Activated CD4-positive, alpha-beta T cell treated with anti-CD3 and anti-CD28 coated beads, Interleukin-10, Interleukin-2, amounts not matched to agents 100 ng/mL and 50 ng/mL, durations not matched to agents 16 hours and 8 hours (primary cell): Measurements from ENCODE around the gene CNPY4.
A peak's percentile ranks its signal among the peaks of the same experiment; 100 is the strongest.

ENCODE experiments used
- DNase-seq: peaks from one replicate; pipeline ENCODE4 v3.0.0-alpha.2; 2020

The CNPY4 gene

GRCh38 chr7:100148559-100149328 lies 29.3 kb downstream of the CNPY4 start, which contains the start of gene LAMTOR4:
LAMTOR4 (plus strand) TSS chr7:100148918; CDS start chr7:100148973, 55 bp downstream.
- DNase-seq: peak; percentile 100

DNA sequence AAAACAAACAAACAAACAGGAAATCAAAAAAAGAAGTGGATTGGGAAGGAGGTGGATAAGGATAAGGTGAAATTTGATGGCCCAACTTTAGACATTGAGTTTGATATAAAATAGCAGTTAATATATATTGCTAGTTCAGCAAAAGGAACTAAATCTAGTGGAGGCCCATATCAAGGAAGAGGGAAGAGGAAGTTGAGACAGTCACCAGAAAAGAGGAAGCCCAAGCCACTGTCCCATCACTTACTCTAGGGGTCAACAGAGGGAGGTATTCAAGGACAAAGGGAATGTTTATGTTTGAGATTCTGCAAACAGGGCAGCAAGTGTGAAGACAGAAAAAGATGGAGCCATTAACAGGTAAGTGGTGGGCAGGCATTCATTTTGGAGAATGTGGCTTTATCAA lies 33.0 kb downstream of the CNPY4 start:
- DNase-seq: no peak

- no peak for DNase-seq
Observed at GRCh38 chr7:100152937-100153666, 33.7 kb downstream of the CNPY4 start.

- DNase-seq: no peak
Observed at GRCh38 chr7:100153708-100154535, 34.5 kb downstream of the CNPY4 start.

- DNase-seq: no peak
Observed at GRCh38 chr7:100154651-100155491, 35.4 kb downstream of the CNPY4 start.

GRCh38 chr7:100155553-100156317 lies 36.3 kb downstream of the CNPY4 start:
- DNase-seq: no peak

DNA sequence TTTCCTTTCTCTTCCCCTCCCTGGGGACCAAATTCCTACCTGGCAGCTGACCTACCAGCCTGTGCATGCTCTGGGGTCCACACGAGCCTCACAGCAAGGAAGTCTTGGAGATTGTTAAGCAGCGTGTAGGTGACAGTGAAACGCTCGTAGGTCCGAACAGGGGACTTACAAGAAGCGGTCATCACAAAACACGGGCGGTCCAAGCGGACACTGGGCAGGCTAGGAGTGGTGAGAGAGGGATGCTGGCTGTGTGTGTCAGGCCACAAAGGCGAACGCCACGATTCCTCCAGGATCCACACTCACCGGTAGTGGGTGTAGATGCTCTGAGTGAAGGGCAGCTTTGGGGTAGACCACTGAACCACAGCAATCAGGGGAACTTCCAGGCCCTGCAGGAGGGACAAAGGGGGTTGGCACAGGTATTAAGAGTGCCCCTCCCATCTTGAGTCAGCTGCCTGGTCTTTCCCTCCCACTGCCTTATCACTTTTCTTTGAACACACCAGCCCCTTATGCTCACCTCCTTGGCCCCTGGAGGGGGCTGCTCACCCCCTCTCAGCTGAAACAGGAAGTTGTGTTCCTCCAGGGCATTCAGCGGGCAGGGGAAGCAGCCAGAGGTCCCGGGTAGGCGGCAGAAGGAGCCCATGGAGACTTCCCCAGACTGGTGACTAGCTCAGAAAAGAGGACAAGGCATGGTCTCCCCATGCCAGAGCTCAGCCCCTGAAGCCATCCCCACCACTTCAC lies 37.1 kb downstream of the CNPY4 start:
- DNase-seq: no peak

DNA sequence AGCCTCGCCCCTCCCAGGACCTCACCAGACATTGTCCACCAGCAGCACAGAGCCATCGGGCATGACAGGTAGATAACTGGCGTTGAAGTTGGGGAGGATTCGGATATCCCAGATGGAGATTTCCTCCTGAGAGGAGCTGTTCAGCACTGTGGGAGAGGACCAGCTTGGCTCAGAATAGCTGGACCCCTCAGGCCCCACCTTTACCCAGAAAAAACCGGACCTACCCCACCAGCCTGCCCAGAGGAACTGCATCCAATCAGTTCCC lies 37.6 kb downstream of the CNPY4 start:
- DNase-seq: no peak

- no peak for DNase-seq
Observed at GRCh38 chr7:100157334-100158228, 38.1 kb downstream of the CNPY4 start.

GRCh38 chr7:100158229-100159098 lies 39.0 kb downstream of the CNPY4 start, which contains the start of gene TRAPPC14:
TRAPPC14 (minus strand) TSS chr7:100158723; CDS start chr7:100158499, 224 bp downstream.
- DNase-seq: peak; percentile 93

GRCh38 chr7:100159099-100159623 lies 39.7 kb downstream of the CNPY4 start:
- DNase-seq: no peak

DNA sequence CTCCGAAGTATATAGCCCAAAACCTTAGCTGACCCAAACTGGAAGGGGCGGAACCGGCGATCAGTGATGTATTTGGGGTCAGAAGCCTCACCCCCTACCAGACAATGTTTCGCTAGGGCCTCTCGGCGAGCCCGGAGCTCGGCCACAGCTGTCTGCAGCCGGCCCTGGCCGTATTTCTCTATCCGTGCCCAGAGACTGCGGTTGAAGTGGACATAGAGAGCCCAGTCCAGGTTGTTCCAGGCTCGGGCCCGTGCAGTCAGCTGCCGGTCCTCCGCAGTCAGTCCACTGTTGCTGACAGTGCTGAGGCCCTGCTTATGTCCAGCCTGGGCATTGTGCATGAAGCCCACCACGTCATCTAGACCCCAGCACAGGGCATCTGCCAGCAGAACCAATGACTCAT lies 40.6 kb downstream of the CNPY4 start:
- DNase-seq: no peak

GRCh38 chr7:100163006-100163531 lies 43.6 kb downstream of the CNPY4 start:
- DNase-seq: no peak

GRCh38 chr7:100163871-100164270 lies 44.4 kb downstream of the CNPY4 start:
- DNase-seq: no peak

DNA sequence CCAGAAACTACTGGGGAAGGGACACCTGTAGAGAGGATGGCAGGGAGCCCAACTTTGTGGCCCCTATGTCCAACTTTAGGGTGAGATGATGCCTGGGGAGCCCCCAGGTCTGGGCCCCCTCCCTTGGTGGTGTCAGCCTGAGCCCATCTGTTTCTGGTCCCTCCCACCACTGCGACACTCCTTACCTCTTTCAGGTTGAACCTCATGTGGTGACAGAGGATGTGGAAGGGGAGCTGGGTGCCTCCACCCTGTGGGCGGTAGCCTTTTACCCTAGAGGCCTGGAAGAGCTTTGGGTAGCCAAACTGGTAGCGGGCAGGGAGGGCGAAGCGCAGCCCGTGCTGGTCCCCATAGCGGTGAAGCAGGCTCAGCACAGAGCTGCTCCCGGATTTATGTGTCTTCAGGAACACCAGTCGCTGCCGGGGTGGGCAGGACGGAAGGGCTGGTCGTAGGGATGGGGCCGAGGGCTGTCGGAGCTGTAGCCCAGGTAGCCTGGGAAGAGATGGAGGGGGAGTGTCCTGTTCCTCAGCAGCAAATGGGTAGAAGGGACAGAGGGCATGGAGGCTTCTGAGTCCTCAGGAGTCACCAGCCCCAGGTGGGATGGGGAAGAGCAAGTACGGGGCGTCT lies 47.0 kb downstream of the CNPY4 start:
- no peak for DNase-seq

GRCh38 chr7:100166970-100167911 lies 47.8 kb downstream of the CNPY4 start:
- DNase-seq: no peak

DNA sequence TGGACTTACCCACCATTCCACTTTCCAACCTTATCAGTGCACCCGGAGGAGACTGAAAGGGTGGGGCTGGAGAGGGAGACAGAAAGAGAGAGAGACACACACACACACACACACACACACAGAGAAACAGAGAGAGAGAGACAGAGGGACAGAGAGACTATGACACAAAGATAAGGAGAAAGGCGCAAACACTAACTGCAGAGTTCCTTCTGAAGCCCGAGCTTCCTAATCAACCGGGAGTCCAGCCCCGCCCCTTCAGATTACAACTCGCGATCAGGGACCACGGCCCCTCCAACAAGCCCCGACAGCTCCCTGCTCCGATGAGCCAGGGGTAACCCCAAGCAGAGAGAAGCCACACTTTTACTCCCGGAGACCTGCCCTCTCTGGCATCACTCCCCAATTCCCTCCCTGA lies 48.5 kb downstream of the CNPY4 start:
- no peak for DNase-seq
